ENCODE results near the gene PSORS1C1.

DNA sequence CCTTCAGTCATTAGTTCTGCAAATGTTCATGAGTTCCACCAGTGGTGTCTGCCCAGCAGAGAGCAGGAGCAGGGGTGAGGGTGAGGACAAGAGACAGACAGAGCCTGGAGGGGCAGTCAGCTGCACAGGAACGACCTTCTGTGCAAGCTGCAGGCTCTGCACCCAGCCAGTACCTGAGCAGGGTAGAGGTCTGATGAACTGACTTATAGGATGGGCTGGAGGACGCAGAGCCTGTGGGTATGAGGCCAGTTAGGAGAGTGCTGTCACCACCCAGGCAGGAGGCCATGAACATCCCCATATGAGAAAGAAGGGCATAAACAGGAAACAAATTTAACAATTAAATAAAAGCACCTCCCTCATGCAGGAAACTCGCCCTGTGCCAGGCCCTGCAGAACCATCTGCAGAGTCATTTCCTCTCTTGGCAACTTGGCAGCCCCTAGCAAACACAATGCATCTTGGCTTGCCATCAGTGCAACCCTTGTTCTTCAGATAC, 20.2 kb upstream of the PSORS1C1 start:
- TF ChIP-seq POLR2A (IDR thresholded peaks at IDR 0.05; ENCODE audit: low read depth, low read length) (no peak), POLR2AphosphoS5 (IDR thresholded peaks at IDR 0.05; ENCODE audit: low read depth, low read length) (no peak), TAF1 (IDR thresholded peaks at IDR 0.05; ENCODE audit: low read depth, low read length) (no peak), SPI1 (IDR thresholded peaks at IDR 0.05; ENCODE audit: low read depth, low read length) (no peak)

Measured in GM12891 (cell line).